SK-N-SH (cell line): ENCODE results near the gene IFT122.

Experiments used
- CTCF ChIP-seq: fragments of 200-600 bp; sonication (generic); IDR thresholded peaks from 2 replicates; pipeline ENCODE4 v1.6.1; 2017; ENCODE audit warnings: antibody characterized with exemption, mild to moderate bottlenecking, moderate library complexity
- PBX3 ChIP-seq: IDR thresholded peaks from 2 replicates; pipeline ENCODE4; 2012

DNA sequence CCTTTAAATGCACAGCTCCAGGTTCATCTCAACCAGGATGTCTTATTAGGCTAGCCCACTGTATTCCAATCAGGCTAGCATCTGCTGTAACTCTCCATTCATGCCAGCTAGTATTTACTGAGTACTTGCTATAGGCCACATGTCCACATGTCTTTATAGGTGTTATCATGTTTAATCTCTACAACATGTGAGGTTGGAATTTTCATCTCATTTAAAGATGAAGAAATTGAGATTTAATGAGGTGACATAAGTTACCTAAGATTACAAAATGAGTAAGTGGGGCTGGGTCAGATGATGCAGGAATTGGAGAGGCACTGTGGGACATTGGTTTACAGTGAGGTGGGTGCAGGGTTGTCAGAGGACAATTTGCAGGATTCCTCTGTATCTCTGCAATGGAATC lies 2.9 kb downstream of the IFT122 start:
- TF ChIP-seq PBX3 (no peak), CTCF (no peak)
